ENCODE results near the gene CHST7.

CHST7 gene

DNA sequence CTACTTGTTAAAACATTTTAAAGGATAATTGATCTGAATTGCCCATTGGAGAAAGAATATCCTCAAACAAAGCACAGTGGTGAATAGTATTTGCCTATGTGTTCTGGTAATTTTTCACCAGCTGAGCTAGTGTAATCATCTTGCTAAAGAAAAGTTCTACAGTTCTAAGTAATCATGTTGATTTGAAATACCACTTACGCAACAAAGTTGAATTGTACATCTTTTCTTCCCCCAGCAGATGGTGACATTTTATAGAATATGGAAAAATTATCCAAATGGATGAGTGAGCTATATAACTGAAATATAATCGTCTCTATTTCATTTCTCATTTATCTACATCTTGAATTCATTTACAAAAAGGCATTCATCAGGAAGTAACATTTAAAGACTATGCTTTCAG is 18.6 kb upstream of the CHST7 start:
- H4K20me1 ChIP-seq (ENCODE audit: control insufficient read depth, insufficient read depth, low read depth, low read length): no peaks in the 10 kb centered on the region
- TF ChIP-seq, protein P1, sequence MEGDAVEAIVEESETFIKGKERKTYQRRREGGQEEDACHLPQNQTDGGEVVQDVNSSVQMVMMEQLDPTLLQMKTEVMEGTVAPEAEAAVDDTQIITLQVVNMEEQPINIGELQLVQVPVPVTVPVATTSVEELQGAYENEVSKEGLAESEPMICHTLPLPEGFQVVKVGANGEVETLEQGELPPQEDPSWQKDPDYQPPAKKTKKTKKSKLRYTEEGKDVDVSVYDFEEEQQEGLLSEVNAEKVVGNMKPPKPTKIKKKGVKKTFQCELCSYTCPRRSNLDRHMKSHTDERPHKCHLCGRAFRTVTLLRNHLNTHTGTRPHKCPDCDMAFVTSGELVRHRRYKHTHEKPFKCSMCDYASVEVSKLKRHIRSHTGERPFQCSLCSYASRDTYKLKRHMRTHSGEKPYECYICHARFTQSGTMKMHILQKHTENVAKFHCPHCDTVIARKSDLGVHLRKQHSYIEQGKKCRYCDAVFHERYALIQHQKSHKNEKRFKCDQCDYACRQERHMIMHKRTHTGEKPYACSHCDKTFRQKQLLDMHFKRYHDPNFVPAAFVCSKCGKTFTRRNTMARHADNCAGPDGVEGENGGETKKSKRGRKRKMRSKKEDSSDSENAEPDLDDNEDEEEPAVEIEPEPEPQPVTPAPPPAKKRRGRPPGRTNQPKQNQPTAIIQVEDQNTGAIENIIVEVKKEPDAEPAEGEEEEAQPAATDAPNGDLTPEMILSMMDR (IDR thresholded peaks at IDR 0.05; ENCODE audit: low read depth, low read length, poor library complexity, severe bottlenecking): peak; percentile 13
- TF ChIP-seq EZH2phosphoT487 (IDR thresholded peaks at IDR 0.05; ENCODE audit: borderline replicate concordance, low read length): no peak
- H3K4me1 ChIP-seq (ENCODE audit: control insufficient read depth, low read length): peaks cover 8% of the 10 kb centered on the region; the same call in 1 of the 2 replicates
- H3K4me3 ChIP-seq (ENCODE audit: low read length): no peak overlapping the region
- no peak overlapping the region for H3K4me2 ChIP-seq (ENCODE audit: low read length)
- no peaks in the 10 kb centered on the region for H3F3A ChIP-seq (ENCODE audit: control insufficient read depth, insufficient read depth)
- no peaks in the 10 kb centered on the region for H3K79me2 ChIP-seq (ENCODE audit: control insufficient read depth, low read length)
- H3K36me3 ChIP-seq (ENCODE audit: control insufficient read depth, low read length): no peaks in the 10 kb centered on the region
- H3K27ac ChIP-seq (ENCODE audit: low read depth, low read length): no peak overlapping the region
- no peaks in the 10 kb centered on the region for H3K9me2 ChIP-seq (replicated peaks; ENCODE audit: control insufficient read depth, low read length)
- no peaks in the 10 kb centered on the region for H3K27me3 ChIP-seq (ENCODE audit: control insufficient read depth, low read length)
- H3K9me3 ChIP-seq (ENCODE audit: control insufficient read depth, insufficient read depth, low read length): no peaks in the 10 kb centered on the region

DNA sequence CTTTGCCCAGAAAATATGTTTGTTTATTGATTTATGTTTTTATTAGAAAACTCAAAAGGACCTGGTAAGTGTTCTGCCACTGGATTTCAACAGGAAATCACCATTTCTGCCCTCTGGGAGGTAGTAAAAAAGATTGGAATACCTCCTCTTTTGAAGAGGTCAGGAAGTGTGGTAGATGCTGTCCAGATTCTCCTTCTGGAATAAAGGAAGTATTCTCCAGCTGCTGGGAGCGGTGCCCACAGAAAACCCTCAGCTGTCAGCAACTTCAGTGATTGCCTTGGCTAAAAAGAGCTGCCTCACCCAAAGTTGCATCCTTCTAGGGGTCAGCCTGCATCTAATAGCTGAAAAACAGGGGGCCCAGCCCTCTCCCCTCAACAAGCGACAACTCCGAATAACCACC is 14.5 kb upstream of the CHST7 start:
- Histone ChIP-seq H3K9me2 (replicated peaks; ENCODE audit: control insufficient read depth, low read length) (no peaks in the 10 kb centered on the region), H3K4me2 (ENCODE audit: low read length) (no peak overlapping the region), H3K9me3 (ENCODE audit: control insufficient read depth, insufficient read depth, low read length) (no peaks in the 10 kb centered on the region), H3F3A (ENCODE audit: control insufficient read depth, insufficient read depth) (no peaks in the 10 kb centered on the region), H3K79me2 (ENCODE audit: control insufficient read depth, low read length) (no peaks in the 10 kb centered on the region), H3K27me3 (ENCODE audit: control insufficient read depth, low read length) (no peaks in the 10 kb centered on the region), H3K4me1 (ENCODE audit: control insufficient read depth, low read length) (peaks cover 13% of the 10 kb centered on the region), H3K36me3 (ENCODE audit: control insufficient read depth, low read length) (no peaks in the 10 kb centered on the region), H3K4me3 (ENCODE audit: low read length) (no peak overlapping the region), H4K20me1 (ENCODE audit: control insufficient read depth, insufficient read depth, low read depth, low read length) (no peaks in the 10 kb centered on the region), H3K27ac (ENCODE audit: low read depth, low read length) (no peak overlapping the region)
- TF ChIP-seq EZH2phosphoT487 (IDR thresholded peaks at IDR 0.05; ENCODE audit: borderline replicate concordance, low read length): no peak
- TF ChIP-seq, protein P1 (IDR thresholded peaks at IDR 0.05; ENCODE audit: low read depth, low read length, poor library complexity, severe bottlenecking): no peak

DNA sequence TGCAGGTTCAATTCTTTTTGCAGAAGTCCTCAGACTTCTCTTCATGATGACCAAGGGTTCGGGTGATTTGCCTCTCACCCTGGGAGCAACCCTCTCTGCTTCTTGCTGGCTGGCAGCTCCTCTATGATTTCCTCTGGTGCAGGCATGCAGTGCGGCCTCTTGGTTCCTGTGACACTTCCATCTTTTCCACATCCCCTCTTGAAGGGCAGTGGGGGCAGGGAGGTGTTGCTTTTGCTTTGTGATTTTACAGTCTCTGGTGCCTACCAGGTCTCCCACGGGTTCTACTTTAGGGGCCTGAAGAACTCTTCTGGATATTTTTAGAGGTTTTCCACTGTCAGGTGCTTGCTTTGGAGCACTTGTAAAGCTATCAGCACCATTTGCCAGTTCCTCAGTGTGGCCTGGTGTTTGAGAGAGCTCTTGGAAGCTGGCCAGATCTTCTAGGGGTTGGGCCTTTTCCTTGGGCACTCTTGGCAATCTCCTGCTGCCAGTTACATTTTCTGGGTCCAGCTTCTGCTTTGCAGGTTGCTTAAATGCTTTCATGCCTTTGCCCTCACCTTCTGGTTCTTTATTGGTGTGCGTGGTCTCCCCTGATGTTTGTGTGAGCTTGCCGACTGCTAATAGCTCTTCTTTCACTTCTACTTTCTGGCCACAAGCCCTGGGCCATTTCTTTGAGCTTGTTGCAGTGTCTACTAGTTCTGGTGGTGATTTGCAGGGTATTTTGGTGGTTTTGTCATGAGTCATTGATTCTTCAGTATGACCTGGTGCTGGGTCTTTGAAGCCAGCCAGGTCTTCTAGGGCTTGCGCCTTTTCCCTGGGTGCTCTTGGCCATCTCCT is 11.5 kb upstream of the CHST7 start:
- no peak overlapping the region for H3K27ac ChIP-seq (ENCODE audit: low read depth, low read length)
- no peaks in the 10 kb centered on the region for H3F3A ChIP-seq (ENCODE audit: control insufficient read depth, insufficient read depth)
- no peaks in the 10 kb centered on the region for H3K9me2 ChIP-seq (replicated peaks; ENCODE audit: control insufficient read depth, low read length)
- H3K79me2 ChIP-seq (ENCODE audit: control insufficient read depth, low read length): no peaks in the 10 kb centered on the region
- H3K9me3 ChIP-seq (ENCODE audit: control insufficient read depth, insufficient read depth, low read length): no peaks in the 10 kb centered on the region
- H3K4me3 ChIP-seq (ENCODE audit: low read length): no peak overlapping the region
- no peaks in the 10 kb centered on the region for H3K36me3 ChIP-seq (ENCODE audit: control insufficient read depth, low read length)
- no peaks in the 10 kb centered on the region for H3K27me3 ChIP-seq (ENCODE audit: control insufficient read depth, low read length)
- 0 out of 2 replicates have a peak overlapping the region, but pooled peaks have one; percentile 8 for H3K4me2 ChIP-seq (ENCODE audit: low read length)
- TF ChIP-seq, protein P1 (IDR thresholded peaks at IDR 0.05; ENCODE audit: low read depth, low read length, poor library complexity, severe bottlenecking): no peak
- TF ChIP-seq EZH2phosphoT487 (IDR thresholded peaks at IDR 0.05; ENCODE audit: borderline replicate concordance, low read length): no peak
- H4K20me1 ChIP-seq (ENCODE audit: control insufficient read depth, insufficient read depth, low read depth, low read length): no peaks in the 10 kb centered on the region
- H3K4me1 ChIP-seq (ENCODE audit: control insufficient read depth, low read length): peaks cover 13% of the 10 kb centered on the region

Measured in DOHH2 (cell line).